Adrenal gland (tissue), 5 donors: ENCODE results near the gene CHTOP.

ENCODE experiments used
- POLR2A ChIP-seq, 2 donors: fragments of 450-650 bp; IDR thresholded peaks; one replicate each; pipeline ENCODE4 v1.6.1; 2017; ENCODE audit warnings: antibody characterized with exemption in 2 of 2, mild to moderate bottlenecking in 2 of 2, moderate library complexity in 1 of 2
- TF ChIP-seq, protein P1 (sequence below), 6 experiments: fragments of 450-650 bp in 4 of 6; fragments of 200-600 bp in 2 of 6; sonication (generic) in 1 of 6; IDR thresholded peaks; 1 replicate in 5 of 6; 2 replicates in 1 of 6; pipeline versions ENCODE4 v1.5.1 to v1.8.0; 2016 to 2021; ENCODE audit warnings: antibody characterized with exemption in 6 of 6, mild to moderate bottlenecking in 2 of 6, moderate library complexity in 1 of 6
- donor health status: DM: no; HTN: no; CAD: no.

DNA sequence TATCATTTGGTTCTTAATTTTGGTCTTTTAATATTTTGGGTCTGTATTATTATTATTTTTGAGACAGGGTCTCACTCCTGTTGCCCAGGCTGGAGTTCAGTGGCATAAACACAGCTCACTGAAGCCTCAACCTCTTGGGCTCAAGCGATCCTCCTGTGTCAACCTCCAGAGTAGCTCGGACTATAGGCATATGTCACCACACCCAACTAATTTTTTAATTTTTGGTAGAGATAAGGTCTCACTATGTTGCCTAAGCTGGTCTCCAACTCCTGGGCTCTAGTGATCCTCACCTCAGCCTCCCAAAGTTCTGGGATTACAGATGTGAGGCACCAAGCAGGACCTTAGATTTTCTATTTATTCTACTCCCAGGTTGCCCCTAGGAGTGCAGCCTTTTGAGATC, 39.6 kb downstream of the CHTOP start:
- TF ChIP-seq, protein P1, sequence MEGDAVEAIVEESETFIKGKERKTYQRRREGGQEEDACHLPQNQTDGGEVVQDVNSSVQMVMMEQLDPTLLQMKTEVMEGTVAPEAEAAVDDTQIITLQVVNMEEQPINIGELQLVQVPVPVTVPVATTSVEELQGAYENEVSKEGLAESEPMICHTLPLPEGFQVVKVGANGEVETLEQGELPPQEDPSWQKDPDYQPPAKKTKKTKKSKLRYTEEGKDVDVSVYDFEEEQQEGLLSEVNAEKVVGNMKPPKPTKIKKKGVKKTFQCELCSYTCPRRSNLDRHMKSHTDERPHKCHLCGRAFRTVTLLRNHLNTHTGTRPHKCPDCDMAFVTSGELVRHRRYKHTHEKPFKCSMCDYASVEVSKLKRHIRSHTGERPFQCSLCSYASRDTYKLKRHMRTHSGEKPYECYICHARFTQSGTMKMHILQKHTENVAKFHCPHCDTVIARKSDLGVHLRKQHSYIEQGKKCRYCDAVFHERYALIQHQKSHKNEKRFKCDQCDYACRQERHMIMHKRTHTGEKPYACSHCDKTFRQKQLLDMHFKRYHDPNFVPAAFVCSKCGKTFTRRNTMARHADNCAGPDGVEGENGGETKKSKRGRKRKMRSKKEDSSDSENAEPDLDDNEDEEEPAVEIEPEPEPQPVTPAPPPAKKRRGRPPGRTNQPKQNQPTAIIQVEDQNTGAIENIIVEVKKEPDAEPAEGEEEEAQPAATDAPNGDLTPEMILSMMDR (IDR thresholded peaks at IDR 0.05) = no peak
- TF ChIP-seq POLR2A (IDR thresholded peaks at IDR 0.05) = no peak
